ENCODE results near the gene ACLY.
"Not testable (repeated sequence)": the region's sequence is repeated elsewhere in the genome, so short reads cannot be mapped to it uniquely, and the experiment has no call there.

Gene ACLY

GRCh38 chr17:41939693-41940090, 20.9 kb upstream of the ACLY start:
- DNase-seq (ENCODE audit: low spot score), result no peak

- no peak for DNase-seq (ENCODE audit: low spot score)
These were observed 20.4 kb upstream of the ACLY start for GRCh38 chr17:41939044-41939692.

- no peak for DNase-seq (ENCODE audit: low spot score)
These were observed 19.5 kb upstream of the ACLY start for GRCh38 chr17:41937970-41938954.

- DNase-seq (ENCODE audit: low spot score), result no peak
These were observed 16.9 kb upstream of the ACLY start for GRCh38 chr17:41935641-41936040.

- no peak for DNase-seq (ENCODE audit: low spot score)
These were observed 14.2 kb upstream of the ACLY start for GRCh38 chr17:41932816-41933389.

GRCh38 chr17:41931715-41932114, 13.0 kb upstream of the ACLY start:
- DNase-seq (ENCODE audit: low spot score), result not testable (repeated sequence)

- not testable (repeated sequence) for DNase-seq (ENCODE audit: low spot score)
These were observed 12.0 kb upstream of the ACLY start for GRCh38 chr17:41930833-41931156.

GRCh38 chr17:41930009-41930832, 11.5 kb upstream of the ACLY start, which contains the start of gene ODAD4:
TSS of gene ODAD4 (plus strand) at chr17:41930617. CDS start at chr17:41930724, 107 bp downstream.
- DNase-seq (ENCODE audit: low spot score), result peak; percentile 95

GRCh38 chr17:41928693-41929251, 10.0 kb upstream of the ACLY start:
- no peak for DNase-seq (ENCODE audit: low spot score)

- DNase-seq (ENCODE audit: low spot score), result no peak
These were observed 7.3 kb upstream of the ACLY start for GRCh38 chr17:41925991-41926590.

- no peak for DNase-seq (ENCODE audit: low spot score)
These were observed 1.8 kb upstream of the ACLY start for GRCh38 chr17:41920580-41920955.

- DNase-seq (ENCODE audit: low spot score), result no peak
These were observed 1.3 kb upstream of the ACLY start for GRCh38 chr17:41919840-41920579.

GRCh38 chr17:41919165-41919817, 540 bp upstream of the ACLY start:
- no peak for DNase-seq (ENCODE audit: low spot score)

- DNase-seq (ENCODE audit: low spot score), result no peak
These were observed 955 bp downstream of the ACLY start for GRCh38 chr17:41917679-41918313.

- no peak for DNase-seq (ENCODE audit: low spot score)
These were observed 1.6 kb downstream of the ACLY start for GRCh38 chr17:41917192-41917591.

- DNase-seq (ENCODE audit: low spot score), result no peak
These were observed 3.2 kb downstream of the ACLY start for GRCh38 chr17:41915566-41915965.

- no peak for DNase-seq (ENCODE audit: low spot score)
These were observed 3.7 kb downstream of the ACLY start for GRCh38 chr17:41915020-41915419.

GRCh38 chr17:41914358-41914766, 4.4 kb downstream of the ACLY start:
- DNase-seq (ENCODE audit: low spot score), result no peak

GRCh38 chr17:41913798-41914197, 5.0 kb downstream of the ACLY start:
- DNase-seq (ENCODE audit: low spot score), result no peak

GRCh38 chr17:41912925-41913324, 5.8 kb downstream of the ACLY start:
- no peak for DNase-seq (ENCODE audit: low spot score)
